Central memory CD4-positive, alpha-beta T cell (primary cell): ENCODE data around the gene CNTNAP2.

Source experiments
- DNase-seq: peaks from one replicate; pipeline ENCODE4 v3.0.0; 2022

Gene CNTNAP2

DNA sequence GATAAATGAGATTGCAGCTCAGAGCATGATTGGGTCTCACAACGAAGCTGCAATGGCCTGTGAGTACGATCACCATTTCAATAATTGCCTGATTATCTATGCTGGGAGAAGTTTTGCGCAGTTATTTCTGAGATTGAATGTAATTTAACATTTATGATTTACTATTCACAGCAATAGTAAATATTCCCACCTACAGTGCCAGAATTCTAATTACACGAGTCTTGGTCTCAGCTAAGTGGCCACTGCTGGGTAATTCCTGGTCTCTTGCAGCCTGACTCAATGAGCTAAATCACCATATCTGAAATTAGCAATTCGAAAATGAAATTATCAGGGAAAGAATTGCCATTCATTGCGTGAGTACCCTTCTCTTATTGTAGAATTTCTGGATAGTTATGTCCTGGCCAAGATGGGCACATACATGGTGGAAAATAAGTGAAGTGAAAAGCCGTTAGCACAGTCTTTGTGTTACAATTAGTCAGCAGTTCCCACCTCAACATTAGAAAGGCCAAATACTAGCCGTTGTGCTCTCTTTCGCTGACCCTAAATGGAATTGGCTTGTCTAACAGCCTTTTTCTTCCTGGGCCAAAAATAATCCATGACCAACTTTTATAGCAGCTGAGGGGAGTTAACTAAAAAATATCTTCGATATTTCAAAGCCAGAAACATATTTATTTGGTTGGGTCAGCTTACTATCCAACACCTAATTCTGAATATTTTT is 1793.0 kb downstream of the CNTNAP2 start:
- no peak for DNase-seq

DNA sequence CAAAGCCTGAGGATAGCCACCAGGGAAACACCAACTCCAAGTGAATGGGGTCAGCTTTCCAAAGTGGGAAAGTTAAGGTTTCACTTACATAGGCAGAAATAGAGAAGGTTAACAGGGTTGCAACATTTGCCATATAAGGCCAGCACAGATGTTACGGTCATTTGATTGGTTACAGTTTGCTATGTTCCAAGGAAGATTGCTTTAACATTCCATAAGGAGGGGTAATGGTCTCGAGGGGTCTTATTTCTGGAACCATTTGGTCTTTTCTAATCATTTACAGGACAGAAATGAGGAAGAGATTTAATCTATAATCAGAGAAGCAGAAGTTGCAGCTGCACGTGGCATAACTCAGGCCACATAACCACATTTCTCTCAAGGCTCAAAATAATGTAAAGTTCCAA is 1794.6 kb downstream of the CNTNAP2 start:
- DNase-seq: no peak

DNA sequence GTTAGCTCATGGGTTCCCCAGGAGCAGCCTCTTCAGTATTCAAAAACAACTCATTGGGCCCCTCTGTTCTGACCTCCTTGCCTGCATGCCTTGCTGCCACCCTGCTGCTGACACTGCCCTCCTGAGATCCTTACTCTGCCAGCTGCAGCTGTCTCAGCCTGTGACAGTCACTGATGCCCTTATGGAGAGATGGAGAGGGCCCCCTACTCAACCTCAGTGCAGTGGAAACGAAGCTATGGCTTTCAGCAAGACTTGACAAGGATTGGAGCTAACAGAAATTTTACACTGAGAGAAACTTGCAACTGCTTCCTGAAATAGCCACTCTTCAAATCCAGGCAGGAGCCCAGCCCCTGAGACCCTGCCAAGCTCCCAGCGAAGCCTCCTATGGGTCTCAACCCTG is 1795.7 kb downstream of the CNTNAP2 start:
- DNase-seq: no peak

DNA sequence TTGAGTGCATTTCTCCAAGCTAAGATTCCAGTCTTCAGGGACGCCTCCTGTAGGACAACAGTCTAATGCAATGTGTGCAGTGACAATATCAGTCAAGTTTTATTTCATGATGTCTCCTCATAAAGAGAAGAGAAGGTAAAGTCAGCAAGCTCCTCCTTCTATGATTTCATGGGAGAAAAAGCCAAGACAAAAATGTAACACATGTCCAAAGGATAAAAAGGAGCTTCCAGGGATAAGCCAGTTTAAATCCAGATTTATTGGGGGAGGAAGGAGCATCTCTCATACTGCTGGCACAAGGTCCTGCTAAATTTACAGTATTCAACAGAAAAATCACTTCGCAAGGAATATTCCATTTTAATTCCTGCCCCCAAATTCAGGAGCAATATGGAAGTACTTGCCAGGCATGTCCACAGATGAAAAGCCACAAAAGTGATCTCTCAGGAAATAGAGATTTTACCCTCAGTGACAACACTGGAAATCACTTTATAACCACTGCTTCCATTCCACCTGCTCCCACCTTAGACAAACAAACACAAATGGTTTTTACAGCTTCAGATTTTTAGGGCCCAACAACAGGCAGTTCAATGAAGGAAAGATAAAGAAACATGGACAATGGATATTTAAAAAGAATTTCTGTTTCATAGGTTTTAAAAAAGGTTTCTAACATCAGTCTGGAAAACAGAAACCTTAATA is 1796.5 kb downstream of the CNTNAP2 start:
- DNase-seq: no peak

DNA sequence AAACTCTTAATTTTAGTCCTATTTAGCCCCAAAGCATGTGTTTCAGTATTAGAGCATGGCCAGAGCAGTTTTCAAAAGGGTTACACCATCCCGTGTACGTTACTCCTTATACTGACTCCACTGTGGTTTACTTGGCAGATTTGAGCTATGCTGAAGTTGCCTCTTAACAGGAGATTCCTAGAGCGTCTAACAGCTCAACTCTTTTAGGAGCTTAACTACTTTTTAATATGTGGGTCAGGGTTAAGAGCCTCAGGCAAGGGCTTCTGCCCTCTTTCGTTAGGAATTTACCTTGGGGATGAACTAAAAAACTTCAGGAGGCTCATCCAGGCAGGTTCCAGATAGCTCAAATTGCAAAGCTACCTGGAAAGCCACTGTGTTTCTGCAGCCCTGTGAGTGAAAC is 1799.2 kb downstream of the CNTNAP2 start:
- DNase-seq: no peak

DNA sequence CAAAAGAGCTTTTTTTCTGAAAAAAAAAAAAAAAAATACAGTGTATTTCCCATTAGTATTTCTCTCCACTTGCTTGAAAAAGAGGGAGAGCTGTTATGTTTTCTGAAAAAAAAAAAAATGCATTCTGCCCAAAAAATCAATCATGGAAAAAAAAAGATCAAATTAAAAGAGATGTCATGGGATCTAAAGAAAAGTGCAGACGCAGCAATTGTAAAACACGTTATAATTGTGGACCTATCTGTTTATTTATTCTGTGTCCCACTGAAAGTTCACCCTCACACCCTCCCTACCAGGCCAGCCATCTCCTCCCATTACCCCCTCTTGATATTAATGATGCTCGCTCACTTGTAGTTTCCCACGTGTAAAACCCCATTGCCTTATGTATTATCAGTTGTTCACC is 1800.0 kb downstream of the CNTNAP2 start:
- DNase-seq: no peak

DNA sequence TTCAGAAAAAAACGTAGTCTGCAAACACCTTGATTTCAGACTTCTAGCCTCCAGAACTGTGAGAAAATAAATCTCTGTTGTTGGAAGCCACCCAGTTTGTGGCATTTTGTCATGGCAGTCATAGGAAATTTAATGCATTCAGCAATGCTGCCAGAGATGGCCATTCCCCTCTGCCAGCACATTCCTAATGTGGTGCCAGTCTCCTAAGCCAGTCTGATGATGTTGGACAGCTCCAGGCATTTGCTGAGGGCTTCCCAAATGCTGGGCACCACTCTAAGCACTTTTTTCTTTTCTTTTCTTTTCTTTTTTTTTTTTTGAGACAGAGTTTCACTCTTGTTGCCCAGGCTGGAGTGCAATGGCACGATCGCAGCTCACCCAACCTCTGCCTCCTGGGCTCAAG is 1807.2 kb downstream of the CNTNAP2 start:
- no peak for DNase-seq

DNA sequence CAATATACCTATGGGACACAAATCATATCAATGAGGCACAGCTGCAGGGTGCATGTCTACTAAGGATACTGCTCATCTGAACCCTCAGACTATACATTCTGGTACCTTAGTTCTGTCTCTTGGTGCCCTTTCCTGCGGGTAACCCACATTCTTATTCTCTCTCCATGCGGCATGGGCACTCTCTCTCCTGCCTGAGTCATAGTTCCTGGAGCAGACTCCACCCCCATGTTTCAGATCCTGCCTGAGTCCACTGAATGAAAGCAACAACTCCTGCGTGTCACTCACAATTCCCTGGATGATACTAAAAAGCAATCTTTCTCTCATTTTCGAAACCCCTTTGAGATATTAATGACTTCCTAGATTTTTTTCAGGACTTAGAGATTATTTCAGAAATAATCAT is 1820.8 kb downstream of the CNTNAP2 start:
- DNase-seq: no peak

DNA sequence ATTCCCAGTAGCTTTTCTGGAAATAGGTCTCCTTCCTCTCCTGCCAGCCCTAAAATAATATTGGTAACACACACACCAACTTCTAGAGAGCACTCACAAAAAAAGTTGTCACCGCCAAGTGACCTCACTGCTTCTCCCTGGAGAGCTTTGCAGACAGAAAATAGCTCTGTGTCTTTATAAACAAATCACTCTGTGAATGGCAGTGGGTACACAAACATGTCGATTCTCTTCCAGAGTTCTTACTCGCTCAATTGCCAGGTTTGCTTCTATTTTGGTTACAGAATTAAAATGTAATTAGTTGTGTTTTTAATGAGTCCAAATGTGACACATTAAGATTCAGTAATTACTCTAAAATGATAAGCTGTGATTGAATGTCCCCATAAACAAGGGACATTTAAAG is 1824.8 kb downstream of the CNTNAP2 start:
- DNase-seq: no peak

DNA sequence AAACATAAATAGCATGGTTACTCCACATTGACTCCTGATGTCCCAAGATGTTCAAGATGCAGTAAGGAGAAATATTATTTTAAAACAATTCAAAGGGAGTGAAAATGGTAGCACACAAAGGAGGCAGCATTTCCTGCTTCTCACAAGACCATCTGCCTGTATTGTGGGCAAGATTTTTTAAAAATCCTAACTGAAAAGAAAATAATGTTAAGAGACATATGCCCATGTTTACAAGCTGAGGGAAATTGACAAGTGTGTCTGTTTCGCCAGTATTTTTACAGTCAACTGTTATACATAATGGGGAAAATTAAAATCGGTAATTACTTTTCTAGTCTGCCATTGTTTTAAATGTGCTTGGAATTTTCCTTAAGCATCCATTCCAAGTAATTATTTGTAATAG is 1827.7 kb downstream of the CNTNAP2 start:
- DNase-seq: no peak

DNA sequence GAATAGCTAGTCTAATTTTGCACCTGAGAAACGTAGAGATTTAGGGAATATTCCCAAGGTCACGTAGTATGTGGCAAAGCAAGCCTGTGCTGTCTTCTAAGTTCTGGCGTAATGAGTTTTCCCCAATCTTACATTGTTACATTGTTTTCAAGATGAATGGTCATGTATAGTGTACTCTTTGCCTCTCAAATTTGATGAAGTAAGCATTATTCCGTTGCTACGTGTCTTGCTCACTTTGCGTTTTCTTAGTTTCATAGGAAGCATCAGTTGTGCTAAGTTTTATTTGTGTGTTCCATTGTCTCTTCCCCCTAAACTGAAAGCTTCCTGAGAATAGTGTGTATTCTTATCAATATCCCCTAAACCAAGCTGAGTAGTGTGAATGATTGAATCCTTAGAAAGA is 1836.3 kb downstream of the CNTNAP2 start:
- no peak for DNase-seq

DNA sequence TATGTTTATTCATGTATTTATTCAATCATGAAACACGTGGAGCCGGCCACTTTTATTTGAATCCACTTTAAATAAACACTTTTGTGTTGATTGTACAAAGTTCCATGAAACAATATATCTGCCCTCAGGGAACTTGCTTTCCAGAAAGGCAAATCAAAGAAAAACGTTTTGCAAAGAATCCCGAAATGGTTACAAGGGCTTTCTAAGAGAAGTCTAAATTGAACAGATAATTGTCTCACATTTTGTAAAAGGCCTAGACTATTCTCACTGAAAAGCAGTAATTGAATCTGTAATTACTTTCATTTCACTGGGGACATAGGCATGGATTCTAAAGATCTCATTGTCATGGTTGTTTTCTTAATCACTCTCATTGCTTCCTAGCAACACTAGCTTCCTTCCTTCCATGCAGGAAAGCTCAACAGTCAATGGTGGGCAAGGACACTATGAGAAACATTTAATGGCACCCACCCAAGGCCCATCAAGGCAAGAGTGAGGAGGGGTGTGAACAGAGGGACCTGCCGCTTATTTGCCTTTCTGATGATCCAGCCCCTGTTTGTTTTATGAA is 1851.5 kb downstream of the CNTNAP2 start:
- DNase-seq: no peak

DNA sequence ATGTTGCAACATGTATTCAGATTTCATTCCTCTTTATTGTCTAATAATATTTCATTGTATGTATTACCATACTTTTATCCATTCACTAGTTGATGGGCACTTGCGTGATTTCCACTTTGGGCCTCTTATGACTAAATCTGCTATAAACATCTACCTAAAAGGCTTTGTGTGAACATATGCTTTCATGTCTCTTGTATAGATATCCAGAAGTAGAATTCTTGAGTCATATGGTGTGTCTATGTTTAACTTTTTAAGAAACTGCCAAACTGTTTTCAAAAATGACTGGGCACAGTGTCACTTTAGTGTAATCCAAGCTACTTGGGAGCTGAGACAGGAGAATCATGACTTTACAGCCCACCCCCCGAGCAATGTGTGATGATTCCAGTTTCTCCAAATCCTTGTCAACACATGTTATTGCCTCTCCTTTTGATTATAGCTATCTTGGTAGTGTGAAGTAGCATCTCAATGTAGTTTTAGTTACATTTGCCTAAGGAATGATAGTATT is 1855.1 kb downstream of the CNTNAP2 start:
- DNase-seq: no peak

DNA sequence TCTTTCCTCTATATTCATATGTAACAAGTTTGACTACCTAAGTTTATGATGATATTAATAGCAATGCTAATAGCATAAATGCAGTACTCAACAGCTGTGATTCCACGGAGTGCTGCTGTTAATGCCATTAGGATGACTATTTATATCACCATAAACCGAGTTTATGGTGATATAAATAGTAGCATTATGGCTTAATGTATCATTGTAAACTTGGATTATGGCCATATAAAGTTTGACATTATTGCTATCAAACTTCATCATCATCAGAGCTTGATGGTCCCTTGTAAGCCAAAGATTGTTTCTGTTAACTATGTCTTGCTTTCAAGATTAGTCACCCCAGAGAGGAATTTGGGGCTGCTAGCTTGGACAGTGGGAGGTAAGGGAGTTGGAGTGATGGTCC is 1861.6 kb downstream of the CNTNAP2 start:
- no peak for DNase-seq

DNA sequence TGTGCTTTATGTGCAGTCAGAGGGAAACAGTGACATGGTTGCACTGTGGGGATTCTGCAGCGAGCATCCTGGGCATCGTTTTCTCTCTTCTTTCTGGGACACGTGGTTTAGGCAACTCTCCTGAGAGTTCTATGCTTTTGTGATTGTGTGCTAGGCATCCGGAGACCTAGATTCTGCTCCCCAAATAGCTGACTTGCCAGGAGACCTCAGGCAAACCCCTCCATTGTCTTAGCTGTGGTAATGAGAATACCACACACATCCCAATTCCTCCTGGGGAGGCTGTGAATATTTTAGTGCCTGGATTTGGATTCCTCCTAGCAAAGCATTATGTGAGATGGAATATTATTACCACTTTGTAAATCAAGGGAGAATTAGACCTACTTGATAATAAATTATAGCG is 1862.0 kb downstream of the CNTNAP2 start:
- DNase-seq: no peak

DNA sequence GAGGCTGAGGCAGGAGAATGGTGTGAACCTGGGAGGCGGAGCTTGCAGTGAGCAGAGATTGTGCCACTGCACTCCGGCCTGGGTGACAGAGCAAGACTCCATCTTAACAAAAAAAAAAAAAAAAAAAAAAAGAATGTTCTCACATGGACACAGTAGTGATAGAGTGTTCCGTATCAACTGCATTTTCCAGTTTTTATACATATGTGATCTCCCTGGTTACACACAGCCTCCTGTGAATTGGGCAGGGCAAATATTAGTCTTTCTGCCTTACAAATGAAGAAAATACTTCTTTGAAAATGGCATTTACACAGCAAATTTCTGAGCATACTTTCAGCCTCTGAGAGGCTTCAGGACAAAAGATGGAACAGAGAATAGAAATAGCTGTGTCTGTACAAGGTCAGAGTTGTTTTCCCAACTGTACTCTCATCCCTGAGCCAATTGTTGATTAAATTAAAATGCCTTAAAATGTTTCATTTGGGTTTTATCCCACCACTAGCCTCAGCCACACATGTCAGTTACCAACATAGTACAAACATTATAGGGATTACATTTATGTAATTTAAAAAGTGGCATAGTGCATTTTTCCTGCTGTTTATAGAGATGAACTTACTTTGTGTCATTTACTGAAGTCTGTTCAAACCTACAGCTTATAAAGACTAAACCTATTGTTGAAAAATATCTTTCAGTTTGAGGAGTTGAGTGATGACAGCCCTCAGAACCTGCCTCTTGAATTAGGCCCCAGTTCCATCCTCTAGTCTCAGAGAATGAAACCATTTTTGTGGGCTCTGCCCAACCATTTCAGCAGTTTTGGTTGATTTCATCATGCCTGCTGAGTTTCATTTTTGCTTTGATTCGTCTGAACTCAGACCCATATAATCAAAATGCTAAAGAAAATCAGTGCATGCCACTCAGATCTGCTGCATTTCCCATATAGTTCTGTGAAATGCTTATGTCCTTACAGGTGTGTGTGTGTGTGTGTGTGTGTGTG is 1864.5 kb downstream of the CNTNAP2 start:
- no peak for DNase-seq

DNA sequence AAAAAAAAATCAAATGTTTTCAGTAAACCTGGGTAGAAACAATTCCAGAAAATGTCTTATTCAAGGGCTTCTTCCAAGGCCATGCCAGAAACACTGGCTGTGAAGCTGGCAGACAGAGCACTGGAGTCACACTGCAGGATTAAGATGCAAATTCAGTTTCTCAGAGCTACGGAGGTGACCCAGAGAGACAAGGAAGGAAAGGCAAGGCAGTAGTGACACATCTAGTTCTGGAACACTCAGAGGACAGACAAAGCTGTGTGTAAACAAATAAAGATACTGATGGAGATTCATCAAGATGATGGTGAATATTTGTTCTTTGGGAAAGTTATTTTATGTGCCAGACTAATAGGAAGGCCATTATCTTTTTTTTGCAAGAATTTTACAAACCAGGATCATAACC is 1865.7 kb downstream of the CNTNAP2 start:
- no peak for DNase-seq

DNA sequence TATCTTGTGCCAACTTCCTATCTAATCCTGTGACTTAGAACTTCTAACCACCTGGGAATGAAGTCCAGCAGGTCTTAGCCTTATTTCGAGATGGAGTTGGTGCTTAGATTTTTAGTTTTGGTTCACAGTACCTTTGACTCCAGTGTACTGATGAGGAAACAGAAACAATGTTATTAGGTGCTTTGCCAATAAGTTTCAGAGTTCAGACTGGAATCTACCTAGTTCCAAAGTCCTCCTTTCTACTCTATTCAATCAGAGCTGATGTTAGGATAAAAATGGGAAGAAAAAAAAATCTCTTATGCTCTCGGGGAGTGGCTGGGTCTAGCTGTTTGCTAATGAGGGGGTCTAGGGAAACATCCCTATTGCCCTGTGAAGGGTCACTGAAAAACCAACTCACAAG is 1867.7 kb downstream of the CNTNAP2 start:
- no peak for DNase-seq

DNA sequence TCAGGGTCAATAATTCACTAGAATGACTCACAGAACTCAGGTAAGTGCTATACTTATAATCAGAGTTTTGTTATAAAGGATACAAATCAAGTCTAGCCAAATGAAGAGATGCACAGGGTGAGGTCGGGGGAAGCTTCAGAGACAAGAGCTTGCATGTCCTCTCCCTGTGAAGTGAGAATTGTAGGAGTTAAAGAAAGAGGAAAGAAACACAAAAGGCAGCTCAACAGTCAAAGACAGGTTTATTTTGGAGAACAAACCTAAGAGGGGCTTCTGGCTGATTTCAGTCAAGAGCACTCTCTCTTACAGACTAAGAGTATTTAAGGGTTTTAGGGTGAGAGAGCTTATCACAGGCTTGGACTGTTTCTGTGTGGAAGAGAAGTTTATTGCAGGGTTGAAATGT is 1873.5 kb downstream of the CNTNAP2 start:
- no peak for DNase-seq

DNA sequence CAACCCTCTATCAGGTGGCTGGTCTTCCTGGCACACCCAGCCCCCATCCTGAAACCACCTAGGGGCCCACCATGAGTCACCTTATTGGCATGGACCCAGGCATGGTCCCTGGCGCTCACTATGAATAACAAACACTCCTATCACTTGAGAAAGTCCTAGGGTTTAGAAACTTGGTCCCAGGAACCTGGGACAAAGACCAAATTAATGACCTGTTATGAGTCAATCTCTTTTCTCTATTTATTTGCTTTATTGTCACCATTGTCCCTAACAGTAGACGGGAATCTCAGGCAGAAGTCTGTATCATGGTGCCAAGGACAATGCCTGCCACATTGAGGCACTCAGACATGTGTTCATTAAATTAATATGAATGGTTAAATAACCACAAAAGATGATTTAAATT is 1874.3 kb downstream of the CNTNAP2 start:
- DNase-seq: no peak

DNA sequence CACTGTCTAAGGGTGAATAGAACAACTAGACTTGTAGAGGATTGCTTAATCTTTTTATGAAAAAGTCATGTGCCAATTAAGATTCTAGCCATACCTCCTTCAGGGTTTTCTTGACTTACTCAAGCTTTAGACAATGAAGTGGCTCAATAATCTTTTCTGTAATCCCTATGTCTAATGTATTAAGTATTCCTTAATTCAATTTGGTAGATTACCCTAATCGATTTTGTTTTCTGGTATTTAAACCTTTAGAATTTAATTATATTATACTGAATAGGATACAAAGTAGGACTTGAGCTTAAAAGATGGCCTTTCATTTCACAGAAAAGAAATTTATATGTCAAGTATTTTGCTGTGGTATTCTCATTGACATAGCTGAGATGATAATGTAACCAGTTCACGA is 1876.1 kb downstream of the CNTNAP2 start:
- no peak for DNase-seq

DNA sequence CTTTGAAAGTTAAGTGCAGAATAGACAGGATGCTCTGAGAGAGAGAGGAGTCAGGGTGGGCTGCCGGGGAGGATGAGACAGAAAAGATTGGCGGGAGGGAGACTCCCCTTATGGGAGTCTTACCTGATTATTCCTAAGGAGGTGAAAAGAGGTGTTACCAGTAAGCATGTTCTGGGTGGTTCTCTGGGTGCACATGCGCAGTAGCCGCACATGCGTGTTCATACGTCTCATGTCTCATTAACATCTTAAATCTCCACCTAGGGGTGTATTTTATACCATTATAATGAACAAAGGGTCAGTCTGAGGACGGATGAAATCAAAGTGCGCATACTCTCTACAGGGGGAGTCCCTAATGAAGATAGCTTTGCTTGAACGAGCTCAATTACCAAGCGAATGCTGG is 1881.0 kb downstream of the CNTNAP2 start:
- DNase-seq: no peak

DNA sequence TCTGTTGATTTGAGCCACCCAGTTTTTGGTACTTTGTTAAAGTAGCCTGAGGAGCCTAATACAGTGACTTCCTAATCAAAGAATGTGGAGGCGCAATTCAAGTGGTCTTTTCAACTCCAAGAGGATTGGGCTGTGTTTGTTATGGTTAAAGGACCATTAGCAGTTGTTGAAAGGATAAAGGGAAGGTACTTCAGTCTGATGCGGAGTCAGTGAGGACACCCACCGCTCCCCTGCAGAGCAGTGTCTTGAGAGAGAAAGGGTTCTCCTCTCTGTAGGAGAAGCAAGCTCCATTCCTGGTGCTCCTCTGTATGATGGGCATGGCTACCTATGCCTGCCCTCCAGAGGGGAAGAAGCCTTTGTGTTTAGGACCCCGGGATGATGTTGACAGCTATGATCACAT is 1883.4 kb downstream of the CNTNAP2 start:
- DNase-seq: no peak
